Stimulated activated CD4-positive, alpha-beta T cell treated with anti-CD3 and anti-CD28 coated beads, Interleukin-12 subunit alpha, Interleukin-12 subunit beta, amount 100 ng/mL, for 24 hours (primary cell): ENCODE results near the gene OGT.

Source experiments
- DNase-seq, 2 experiments: peaks; one replicate each; pipeline ENCODE4 v3.0.0-alpha.2; 2020; ENCODE audit warnings: low read depth in 2 of 2

OGT gene

GRCh38 chrX:71622576-71623450 is 89.9 kb downstream of the OGT start:
- peak; percentile 37 to 41 for DNase-seq

GRCh38 chrX:71623714-71624113 is 90.8 kb downstream of the OGT start:
- DNase-seq, result no peak

GRCh38 chrX:71625471-71625870 is 92.6 kb downstream of the OGT start:
- no peak for DNase-seq
